Brain microvascular endothelial cell (primary cell): ENCODE data around the gene LRRC8A.
"Not testable (repeated sequence)": the region's sequence is repeated elsewhere in the genome, so short reads cannot be mapped to it uniquely, and the experiment has no call there.

ENCODE experiments used
- DNase-seq: peaks from one replicate; pipeline ENCODE4 v3.0.0-alpha.2; 2020
- H3K27ac ChIP-seq: fragments of 250-450 bp; sonication (Bioruptor Pico); 2 replicates; pipeline ENCODE4 v1.5.1; 2020; ENCODE audit warnings: mild to moderate bottlenecking, moderate library complexity
- H3K27me3 ChIP-seq: fragments of 250-450 bp; sonication (Bioruptor Pico); replicated peaks from 2 replicates; pipeline ENCODE4 v1.5.1; 2020; ENCODE audit warnings: mild to moderate bottlenecking
- H3K36me3 ChIP-seq: fragments of 250-450 bp; sonication (Bioruptor Pico); replicated peaks from 2 replicates; pipeline ENCODE4 v1.5.1; 2020; ENCODE audit warnings: mild to moderate bottlenecking
- H3K4me3 ChIP-seq: 2 replicates; pipeline ENCODE4 v1.5.1; 2011; ENCODE audit warnings: low read depth, mild to moderate bottlenecking, control low read depth, low read length, moderate library complexity
- in situ Hi-C: cut with HindIII; loops from 2 replicates; pipeline ENCODE4 v1.10.0; 2017; ENCODE audit warnings: low sequenced_read_pairs, low pct_ligation_motif_present
- TF ChIP-seq, protein P1 (sequence below): IDR thresholded peaks from 2 replicates; pipeline ENCODE4 v1.5.1; 2011; ENCODE audit warnings: low read depth, mild to moderate bottlenecking, moderate library complexity, low read length, control low read depth, inconsistent platforms; ENCODE audit errors: missing control alignments

The LRRC8A gene

GRCh38 chr9:128840524-128840923, 41.4 kb upstream of the LRRC8A start:
- TF ChIP-seq, protein P1, sequence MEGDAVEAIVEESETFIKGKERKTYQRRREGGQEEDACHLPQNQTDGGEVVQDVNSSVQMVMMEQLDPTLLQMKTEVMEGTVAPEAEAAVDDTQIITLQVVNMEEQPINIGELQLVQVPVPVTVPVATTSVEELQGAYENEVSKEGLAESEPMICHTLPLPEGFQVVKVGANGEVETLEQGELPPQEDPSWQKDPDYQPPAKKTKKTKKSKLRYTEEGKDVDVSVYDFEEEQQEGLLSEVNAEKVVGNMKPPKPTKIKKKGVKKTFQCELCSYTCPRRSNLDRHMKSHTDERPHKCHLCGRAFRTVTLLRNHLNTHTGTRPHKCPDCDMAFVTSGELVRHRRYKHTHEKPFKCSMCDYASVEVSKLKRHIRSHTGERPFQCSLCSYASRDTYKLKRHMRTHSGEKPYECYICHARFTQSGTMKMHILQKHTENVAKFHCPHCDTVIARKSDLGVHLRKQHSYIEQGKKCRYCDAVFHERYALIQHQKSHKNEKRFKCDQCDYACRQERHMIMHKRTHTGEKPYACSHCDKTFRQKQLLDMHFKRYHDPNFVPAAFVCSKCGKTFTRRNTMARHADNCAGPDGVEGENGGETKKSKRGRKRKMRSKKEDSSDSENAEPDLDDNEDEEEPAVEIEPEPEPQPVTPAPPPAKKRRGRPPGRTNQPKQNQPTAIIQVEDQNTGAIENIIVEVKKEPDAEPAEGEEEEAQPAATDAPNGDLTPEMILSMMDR, result no peak
- in situ Hi-C loops, result no loop called here
- Histone ChIP-seq H3K36me3 (no peaks in the 10 kb centered on the region), H3K4me3 (no peak overlapping the region), H3K27ac (no peak overlapping the region), H3K27me3 (no peaks in the 10 kb centered on the region)
- no peak for DNase-seq

DNA sequence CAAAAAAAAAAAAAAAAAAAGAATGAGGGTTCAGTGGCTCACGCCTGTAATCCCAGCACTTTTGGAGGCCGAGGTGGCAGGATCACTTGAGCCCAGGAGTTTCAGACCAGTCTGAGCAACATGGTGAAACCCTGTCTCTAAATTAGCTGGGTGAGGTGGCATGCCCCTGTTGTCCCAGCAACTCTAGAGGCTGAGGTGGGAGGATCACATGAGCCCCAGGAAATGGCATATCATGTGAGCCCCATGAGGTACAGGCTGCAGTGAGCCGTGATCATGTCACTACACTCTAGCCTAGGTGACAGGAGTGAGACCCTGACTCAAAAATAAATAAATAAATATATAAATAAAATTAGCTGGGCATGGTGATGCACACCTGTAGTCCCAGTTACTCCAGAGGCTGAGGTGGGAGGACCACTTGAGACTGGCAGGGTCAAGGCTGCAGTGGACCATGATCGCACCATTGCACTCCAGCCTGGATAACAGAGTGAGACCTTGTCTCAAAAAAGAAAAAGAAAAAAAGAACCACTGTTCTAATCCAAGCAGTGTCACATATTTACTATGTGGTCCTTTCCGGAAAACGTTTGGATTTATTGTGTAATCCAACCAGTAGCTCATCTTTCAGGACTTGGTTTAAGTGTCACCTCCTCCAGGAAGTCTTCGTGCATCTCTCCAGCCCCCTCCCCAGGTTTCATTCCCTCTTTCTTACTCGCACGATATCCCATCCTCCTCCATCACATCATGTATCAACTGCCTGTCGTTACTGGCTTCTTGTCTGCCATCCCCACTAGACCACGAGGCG, 40.0 kb upstream of the LRRC8A start:
- no peaks in the 10 kb centered on the region for H3K36me3 ChIP-seq
- DNase-seq, result no peak

DNA sequence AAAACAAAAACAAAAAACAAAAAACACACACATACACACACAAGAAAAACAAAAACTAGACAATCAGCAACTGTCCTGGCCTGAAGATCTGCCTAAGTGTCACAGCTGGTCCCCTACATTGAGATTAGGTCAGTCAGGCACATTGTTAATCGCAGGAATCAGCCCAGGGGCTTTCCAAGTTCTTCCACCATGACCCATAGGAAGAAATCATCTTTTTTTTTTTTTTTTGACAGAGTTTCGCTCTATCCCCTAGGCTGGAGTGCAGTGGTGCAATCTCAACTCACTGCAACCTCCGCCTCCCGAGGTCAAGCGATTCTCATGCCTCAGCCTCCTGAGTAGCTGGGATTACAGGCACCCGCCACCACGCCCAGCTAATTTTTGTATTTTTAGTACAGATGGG, 38.8 kb upstream of the LRRC8A start:
- H3K36me3 ChIP-seq, H3K27ac ChIP-seq, H3K27me3 ChIP-seq, H3K4me3 ChIP-seq, in situ Hi-C loops, DNase-seq: not testable (repeated sequence)

More for the DNA sequence above, 40.0 kb upstream of the LRRC8A start:
- in situ Hi-C loops, result no loop called here
- Histone ChIP-seq H3K4me3 (no peak overlapping the region), H3K27ac (no peak overlapping the region), H3K27me3 (no peaks in the 10 kb centered on the region)
- TF ChIP-seq, protein P1, result no peak

GRCh38 chr9:128845186-128845931, 36.6 kb upstream of the LRRC8A start:
- H3K36me3 ChIP-seq, result no peaks in the 10 kb centered on the region
- in situ Hi-C loops, result no loop called here
- no peaks in the 10 kb centered on the region for H3K27me3 ChIP-seq
- no peak for DNase-seq
- no peak overlapping the region for H3K4me3 ChIP-seq
- TF ChIP-seq, protein P1, result peak; percentile 34
- H3K27ac ChIP-seq, result no peak overlapping the region

DNA sequence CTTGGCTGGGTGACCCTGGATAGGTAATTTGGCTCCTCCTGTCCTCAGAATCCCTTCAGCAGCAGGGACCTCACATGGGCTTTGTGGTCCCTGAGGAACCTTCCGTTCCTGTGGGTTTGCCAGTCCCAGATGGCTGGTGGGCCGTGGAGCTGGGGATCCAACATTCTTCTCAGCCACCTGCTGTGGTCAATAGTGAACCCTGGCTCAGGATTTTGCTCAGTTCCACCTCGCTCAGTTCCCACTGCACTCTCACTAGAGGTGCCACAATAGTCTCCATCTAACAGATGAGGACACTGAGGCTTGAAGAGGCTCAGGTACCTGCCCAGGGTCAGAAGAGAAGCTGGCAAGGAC, 35.3 kb upstream of the LRRC8A start:
- H3K27me3 ChIP-seq, result no peaks in the 10 kb centered on the region
- no peak for DNase-seq
- in situ Hi-C loops, result no loop called here
- TF ChIP-seq, protein P1, result no peak
- no peak overlapping the region for H3K4me3 ChIP-seq
- H3K36me3 ChIP-seq, result no peaks in the 10 kb centered on the region
- H3K27ac ChIP-seq, result no peak overlapping the region

GRCh38 chr9:128847803-128848202, 34.1 kb upstream of the LRRC8A start:
- no peaks in the 10 kb centered on the region for H3K36me3 ChIP-seq

DNA sequence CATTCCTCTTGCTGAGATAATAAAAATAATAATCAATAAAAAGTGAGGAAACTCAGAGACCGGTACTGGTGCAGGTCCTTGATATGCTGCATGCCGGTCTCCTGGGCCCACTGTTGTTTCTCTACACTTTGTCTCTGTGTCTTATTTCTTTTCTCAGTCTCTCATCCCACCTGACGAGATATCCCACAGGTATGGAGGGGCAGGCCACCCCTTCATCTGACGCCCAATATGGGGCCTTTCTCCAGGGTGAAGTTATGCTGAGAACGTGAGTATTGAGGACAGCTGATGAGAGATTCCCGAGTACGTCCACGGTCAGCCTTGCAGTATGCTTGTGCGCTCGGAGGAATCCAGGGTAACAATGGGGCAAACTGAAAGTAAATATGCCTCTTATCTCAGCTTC, 30.9 kb upstream of the LRRC8A start:
- in situ Hi-C loops, result not testable (repeated sequence)

More at GRCh38 chr9:128847803-128848202, 34.1 kb upstream of the LRRC8A start:
- in situ Hi-C loops, result no loop called here
- H3K27me3 ChIP-seq, result no peaks in the 10 kb centered on the region
- H3K27ac ChIP-seq, result no peak overlapping the region
- TF ChIP-seq, protein P1, result no peak
- no peak overlapping the region for H3K4me3 ChIP-seq
- no peak for DNase-seq

More for the DNA sequence above, 30.9 kb upstream of the LRRC8A start:
- not testable (repeated sequence) for H3K4me3 ChIP-seq, H3K36me3 ChIP-seq, H3K27me3 ChIP-seq, H3K27ac ChIP-seq, DNase-seq
